Measurements from ENCODE around the gene LBH. TPM values are rescaled to one million over a fixed set of nuclear protein-coding genes. Genes with fewer than 3 reads are reported as not detected.

Gene LBH
- total and polyA plus RNA-seq, 4 donors, result 22.9 to 133 (median 81.3) TPM

DNA sequence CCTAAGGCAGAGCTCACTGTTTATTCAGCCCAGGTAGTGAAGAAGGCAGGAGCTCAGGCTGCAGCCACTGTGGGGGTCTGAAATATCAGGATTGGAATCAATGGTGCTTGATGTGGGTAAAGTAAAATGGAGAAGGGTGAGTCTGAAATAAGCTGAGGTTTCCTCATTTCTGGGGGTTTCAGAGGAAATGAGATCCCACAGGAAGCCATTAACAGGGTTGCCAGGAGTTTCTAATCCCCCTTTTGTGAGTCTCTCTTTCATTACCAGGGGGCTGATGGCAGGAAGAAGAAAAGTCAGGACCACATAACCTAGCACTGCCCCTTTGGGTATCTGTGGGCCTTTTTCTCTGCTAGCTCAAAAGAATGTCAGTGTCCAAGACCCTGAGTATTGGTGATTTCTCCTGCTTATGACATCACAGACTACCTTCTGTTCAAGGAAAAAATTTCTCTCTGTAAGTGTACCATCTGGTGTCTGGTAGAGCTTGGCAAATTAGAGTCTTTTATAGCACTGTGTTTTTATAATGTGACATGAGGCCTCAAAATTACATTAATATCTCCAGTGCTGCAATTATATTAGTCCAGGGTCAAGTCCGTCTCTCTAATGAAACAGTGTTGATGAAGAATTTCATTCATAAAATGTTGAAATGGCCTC lies 56.0 kb downstream of the LBH start:
- Histone ChIP-seq H3K27me3 (ENCODE audit: control insufficient read depth in 3 of 3, insufficient read depth in 3 of 3, low read length in 2 of 3) (no peaks in the 10 kb centered on the region), H3K4me1 (ENCODE audit: control insufficient read depth in 5 of 5, insufficient read depth in 5 of 5, low read length in 5 of 5) (peaks cover 0 to 19% (median 5%) of the 10 kb centered on the region in 5 donors), H3K36me3 (ENCODE audit: control insufficient read depth in 4 of 4, insufficient read depth in 4 of 4, low read length in 4 of 4) (no peaks in the 10 kb centered on the region), H3K27ac (ENCODE audit: low read depth in 1 of 2, low read length in 1 of 2) (no peak overlapping the region), H3K4me3 (no peak overlapping the region), H3K9me3 (ENCODE audit: control insufficient read depth in 4 of 4, insufficient read depth in 3 of 4, low read length in 3 of 4) (no peaks in the 10 kb centered on the region), H3K9ac (ENCODE audit: insufficient read depth in 1 of 2, low read length in 2 of 2) (no peak overlapping the region)
- DNase-seq (no peak), ATAC-seq (ENCODE audit: insufficient read depth, low FRiP score) (no peak)
- WGBS, 2 donors, result 85 to 87% methylated on average over 1 of the region's 1 CpG
- TF ChIP-seq, protein P1, sequence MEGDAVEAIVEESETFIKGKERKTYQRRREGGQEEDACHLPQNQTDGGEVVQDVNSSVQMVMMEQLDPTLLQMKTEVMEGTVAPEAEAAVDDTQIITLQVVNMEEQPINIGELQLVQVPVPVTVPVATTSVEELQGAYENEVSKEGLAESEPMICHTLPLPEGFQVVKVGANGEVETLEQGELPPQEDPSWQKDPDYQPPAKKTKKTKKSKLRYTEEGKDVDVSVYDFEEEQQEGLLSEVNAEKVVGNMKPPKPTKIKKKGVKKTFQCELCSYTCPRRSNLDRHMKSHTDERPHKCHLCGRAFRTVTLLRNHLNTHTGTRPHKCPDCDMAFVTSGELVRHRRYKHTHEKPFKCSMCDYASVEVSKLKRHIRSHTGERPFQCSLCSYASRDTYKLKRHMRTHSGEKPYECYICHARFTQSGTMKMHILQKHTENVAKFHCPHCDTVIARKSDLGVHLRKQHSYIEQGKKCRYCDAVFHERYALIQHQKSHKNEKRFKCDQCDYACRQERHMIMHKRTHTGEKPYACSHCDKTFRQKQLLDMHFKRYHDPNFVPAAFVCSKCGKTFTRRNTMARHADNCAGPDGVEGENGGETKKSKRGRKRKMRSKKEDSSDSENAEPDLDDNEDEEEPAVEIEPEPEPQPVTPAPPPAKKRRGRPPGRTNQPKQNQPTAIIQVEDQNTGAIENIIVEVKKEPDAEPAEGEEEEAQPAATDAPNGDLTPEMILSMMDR (IDR thresholded peaks at IDR 0.05; ENCODE audit: control extremely low read depth, extremely low read depth), result no peak

DNA sequence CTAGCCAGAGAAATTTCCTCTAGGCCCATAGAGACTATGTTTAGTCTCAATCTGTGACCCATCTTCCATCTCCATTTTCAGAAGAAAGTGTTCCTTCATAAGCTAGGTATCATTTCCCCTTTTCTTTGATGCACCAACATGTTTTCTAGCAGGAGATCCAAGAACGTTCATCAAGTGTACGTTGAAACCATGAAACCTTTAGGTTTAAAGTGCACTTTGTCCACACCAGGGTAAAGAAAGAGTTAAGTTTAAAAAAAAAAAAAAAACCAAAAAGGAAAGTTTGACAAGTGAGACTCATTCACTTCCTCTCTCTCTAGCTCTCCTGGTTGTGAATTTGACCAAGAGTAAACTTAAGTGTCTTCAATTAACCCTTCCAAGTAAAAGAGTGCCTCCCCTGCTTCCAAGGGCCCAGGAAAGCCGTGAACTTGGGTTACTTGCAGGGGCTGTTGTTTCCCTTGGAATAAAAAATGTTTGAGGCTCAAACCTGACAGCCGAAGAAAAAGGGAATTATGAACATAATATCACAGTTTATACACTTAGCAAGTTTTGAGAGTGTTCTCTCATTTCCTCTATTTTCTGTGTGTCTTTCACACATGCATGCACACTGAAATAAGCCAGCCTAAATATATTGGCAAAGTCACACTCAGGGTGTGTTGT lies 56.7 kb downstream of the LBH start:
- H3K4me3 ChIP-seq, result no peak overlapping the region
- no peak overlapping the region for H3K9ac ChIP-seq (ENCODE audit: insufficient read depth in 1 of 2, low read length in 2 of 2)
- no peaks in the 10 kb centered on the region for H3K9me3 ChIP-seq (ENCODE audit: control insufficient read depth in 4 of 4, insufficient read depth in 3 of 4, low read length in 3 of 4)
- 63% methylated on average over 4 of the region's 4 CpGs for WGBS, 2 donors
- ATAC-seq (ENCODE audit: insufficient read depth, low FRiP score) (no peak), DNase-seq (no peak)
- peaks cover 0 to 19% (median 5%) of the 10 kb centered on the region in 5 donors for H3K4me1 ChIP-seq (ENCODE audit: control insufficient read depth in 5 of 5, insufficient read depth in 5 of 5, low read length in 5 of 5)
- H3K36me3 ChIP-seq (ENCODE audit: control insufficient read depth in 4 of 4, insufficient read depth in 4 of 4, low read length in 4 of 4), result no peaks in the 10 kb centered on the region
- no peak overlapping the region for H3K27ac ChIP-seq (ENCODE audit: low read depth in 1 of 2, low read length in 1 of 2)
- TF ChIP-seq, protein P1 (IDR thresholded peaks at IDR 0.05; ENCODE audit: control extremely low read depth, extremely low read depth), result no peak
- H3K27me3 ChIP-seq (ENCODE audit: control insufficient read depth in 3 of 3, insufficient read depth in 3 of 3, low read length in 2 of 3), result no peaks in the 10 kb centered on the region

DNA sequence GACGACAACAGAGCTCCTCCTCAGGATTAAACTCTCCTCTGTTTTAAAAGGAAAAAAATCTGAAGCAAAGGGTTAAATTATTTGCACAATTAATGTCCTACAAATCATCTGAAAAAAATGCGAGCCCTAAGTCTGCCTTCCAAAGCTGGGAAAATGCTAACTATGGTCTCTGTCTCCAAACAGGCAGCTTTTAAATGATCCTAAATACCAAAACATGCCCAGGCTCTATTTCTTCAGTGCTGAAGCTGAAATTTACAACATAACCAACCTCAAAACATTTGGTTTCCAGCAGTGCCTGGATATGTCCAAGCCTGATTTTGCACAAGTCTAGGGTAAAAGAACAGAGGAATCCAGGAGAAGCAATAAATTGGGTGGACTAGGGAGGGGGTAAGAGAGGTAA lies 57.2 kb downstream of the LBH start:
- Histone ChIP-seq H3K4me3 (no peak overlapping the region), H3K9me3 (ENCODE audit: control insufficient read depth in 4 of 4, insufficient read depth in 3 of 4, low read length in 3 of 4) (no peaks in the 10 kb centered on the region), H3K4me1 (ENCODE audit: control insufficient read depth in 5 of 5, insufficient read depth in 5 of 5, low read length in 5 of 5) (peaks cover 0 to 23% (median 6%) of the 10 kb centered on the region in 5 donors), H3K27me3 (ENCODE audit: control insufficient read depth in 3 of 3, insufficient read depth in 3 of 3, low read length in 2 of 3) (no peaks in the 10 kb centered on the region), H3K27ac (ENCODE audit: low read depth in 1 of 2, low read length in 1 of 2) (no peak overlapping the region), H3K9ac (ENCODE audit: insufficient read depth in 1 of 2, low read length in 2 of 2) (no peak overlapping the region), H3K36me3 (ENCODE audit: control insufficient read depth in 4 of 4, insufficient read depth in 4 of 4, low read length in 4 of 4) (no peaks in the 10 kb centered on the region)
- DNase-seq (peak in 1 of 3 donors; percentile 26), ATAC-seq (ENCODE audit: insufficient read depth, low FRiP score) (no peak)
- TF ChIP-seq, protein P1 (IDR thresholded peaks at IDR 0.05; ENCODE audit: control extremely low read depth, extremely low read depth), result no peak
- 69 to 83% methylated on average over 2 of the region's 2 CpGs for WGBS, 2 donors
